KOPT-K1 (cell line): ENCODE results near the gene ADCY7.
"Not testable (repeated sequence)": the region's sequence is repeated elsewhere in the genome, so short reads cannot be mapped to it uniquely, and the experiment has no call there.

Experiments used
- H3K27ac ChIP-seq: fragments of 200-600 bp; sonication (generic); 2 replicates; pipeline ENCODE4 v1.5.1; 2016; ENCODE audit warnings: antibody characterized with exemption, mild to moderate bottlenecking, low read depth, low read length; ENCODE audit not compliant: poor library complexity, severe bottlenecking
- H3K36me3 ChIP-seq: fragments of 200-600 bp; sonication (generic); 2 replicates; pipeline ENCODE4 v1.5.1; 2017; ENCODE audit warnings: antibody characterized with exemption, mild to moderate bottlenecking, low read length, moderate library complexity; ENCODE audit not compliant: insufficient read depth
- H3K9me3 ChIP-seq: fragments of 200-600 bp; sonication (generic); 2 replicates; pipeline ENCODE4 v1.5.1; 2017; ENCODE audit warnings: antibody characterized with exemption, low read length, mild to moderate bottlenecking; ENCODE audit not compliant: insufficient read depth, poor library complexity, severe bottlenecking

ADCY7 gene

GRCh38 chr16:50331570-50331969 is 65.2 kb downstream of the ADCY7 start:
- no peaks in the 10 kb centered on the region for H3K9me3 ChIP-seq
- H3K27ac ChIP-seq: no peak overlapping the region
- H3K36me3 ChIP-seq: peaks cover 98% of the 10 kb centered on the region

GRCh38 chr16:50332599-50332998 is 66.2 kb downstream of the ADCY7 start:
- H3K9me3 ChIP-seq: no peaks in the 10 kb centered on the region
- no peak overlapping the region for H3K27ac ChIP-seq
- peaks cover 98% of the 10 kb centered on the region for H3K36me3 ChIP-seq

- H3K27ac ChIP-seq: no peak overlapping the region
- H3K36me3 ChIP-seq: peaks cover 98% of the 10 kb centered on the region
- no peaks in the 10 kb centered on the region for H3K9me3 ChIP-seq
Measured at GRCh38 chr16:50334106-50334975, 68.0 kb downstream of the ADCY7 start.

GRCh38 chr16:50335196-50335958 is 69.0 kb downstream of the ADCY7 start:
- peaks cover 98% of the 10 kb centered on the region for H3K36me3 ChIP-seq
- no peak overlapping the region for H3K27ac ChIP-seq
- H3K9me3 ChIP-seq: no peaks in the 10 kb centered on the region

GRCh38 chr16:50336884-50337283 is 70.5 kb downstream of the ADCY7 start:
- Histone ChIP-seq H3K27ac (no peak overlapping the region), H3K36me3 (peaks cover 98% of the 10 kb centered on the region), H3K9me3 (no peaks in the 10 kb centered on the region)

- peaks cover 98% of the 10 kb centered on the region for H3K36me3 ChIP-seq
Measured at GRCh38 chr16:50338371-50339231, 72.2 kb downstream of the ADCY7 start.

GRCh38 chr16:50340578-50340977 is 74.2 kb downstream of the ADCY7 start:
- H3K27ac ChIP-seq: no peak overlapping the region
- H3K9me3 ChIP-seq: no peaks in the 10 kb centered on the region
- H3K36me3 ChIP-seq: peaks cover 89% of the 10 kb centered on the region

More at GRCh38 chr16:50338371-50339231, 72.2 kb downstream of the ADCY7 start:
- no peaks in the 10 kb centered on the region for H3K9me3 ChIP-seq
- H3K27ac ChIP-seq: no peak overlapping the region

- H3K27ac ChIP-seq, H3K9me3 ChIP-seq: not testable (repeated sequence)
- H3K36me3 ChIP-seq: peaks cover 60% of the 10 kb centered on the region
Measured at GRCh38 chr16:50343566-50343965, 77.2 kb downstream of the ADCY7 start.

- not testable (repeated sequence) for H3K27ac ChIP-seq, H3K9me3 ChIP-seq
- peaks cover 59% of the 10 kb centered on the region for H3K36me3 ChIP-seq
Measured at GRCh38 chr16:50345210-50345609, 78.9 kb downstream of the ADCY7 start.

- Histone ChIP-seq H3K27ac (no peak overlapping the region), H3K9me3 (peaks cover 6% of the 10 kb centered on the region), H3K36me3 (peaks cover 70% of the 10 kb centered on the region)
Measured at GRCh38 chr16:50351116-50351515, 84.8 kb downstream of the ADCY7 start.

GRCh38 chr16:50351952-50352351 is 85.6 kb downstream of the ADCY7 start:
- H3K36me3 ChIP-seq: peaks cover 79% of the 10 kb centered on the region
- H3K27ac ChIP-seq: no peak overlapping the region

GRCh38 chr16:50354082-50354481 is 87.7 kb downstream of the ADCY7 start:
- Histone ChIP-seq H3K9me3 (peaks cover 6% of the 10 kb centered on the region), H3K27ac (no peak overlapping the region), H3K36me3 (peaks cover 97% of the 10 kb centered on the region)

More at GRCh38 chr16:50351952-50352351, 85.6 kb downstream of the ADCY7 start:
- H3K9me3 ChIP-seq: peaks cover 6% of the 10 kb centered on the region

GRCh38 chr16:50354629-50355456 is 88.5 kb downstream of the ADCY7 start:
- Histone ChIP-seq H3K36me3 (peaks cover 97% of the 10 kb centered on the region), H3K9me3 (no peaks in the 10 kb centered on the region), H3K27ac (no peak overlapping the region)

- no peaks in the 10 kb centered on the region for H3K9me3 ChIP-seq
- no peak overlapping the region for H3K27ac ChIP-seq
- H3K36me3 ChIP-seq: peaks cover 97% of the 10 kb centered on the region
Measured at GRCh38 chr16:50359626-50360025, 93.3 kb downstream of the ADCY7 start.
